ENCODE measurements around the gene PHF21A.

PHF21A gene

GRCh38 chr11:45993531-45994001, 127.7 kb downstream of the PHF21A start:
- Histone ChIP-seq H3K4me1 (ENCODE audit: insufficient read depth, low read length) (no peaks in the 10 kb centered on the region), H3K27ac (ENCODE audit: low read length) (no peak overlapping the region), H4K20me1 (ENCODE audit: insufficient read depth, low read length) (peaks cover 6% of the 10 kb centered on the region; the same call in 1 of the 2 replicates), H3K4me2 (ENCODE audit: insufficient read depth, low read length) (no peak overlapping the region), H3K79me2 (ENCODE audit: insufficient read depth, low read length) (no peaks in the 10 kb centered on the region; the same call in 1 of the 2 replicates), H3K4me3 (ENCODE audit: low read depth in 1 of 2, low read length in 2 of 2) (no peak overlapping the region), H3K9ac (ENCODE audit: low read depth, low read length) (no peak overlapping the region), H3K27me3 (ENCODE audit: insufficient read depth, low read length, poor library complexity) (no peaks in the 10 kb centered on the region), H3K9me3 (ENCODE audit: insufficient read depth, low read length, severe bottlenecking) (no peaks in the 10 kb centered on the region), H2AFZ (ENCODE audit: low read depth, low read length) (no peak overlapping the region), H3K36me3 (ENCODE audit: insufficient read depth, low read length) (no peaks in the 10 kb centered on the region)
- DNase-seq: no peak
- no peak for TF ChIP-seq EZH2 (IDR thresholded peaks at IDR 0.05; ENCODE audit: borderline replicate concordance, low read depth, low read length, severe bottlenecking)
- TF ChIP-seq, protein P1, sequence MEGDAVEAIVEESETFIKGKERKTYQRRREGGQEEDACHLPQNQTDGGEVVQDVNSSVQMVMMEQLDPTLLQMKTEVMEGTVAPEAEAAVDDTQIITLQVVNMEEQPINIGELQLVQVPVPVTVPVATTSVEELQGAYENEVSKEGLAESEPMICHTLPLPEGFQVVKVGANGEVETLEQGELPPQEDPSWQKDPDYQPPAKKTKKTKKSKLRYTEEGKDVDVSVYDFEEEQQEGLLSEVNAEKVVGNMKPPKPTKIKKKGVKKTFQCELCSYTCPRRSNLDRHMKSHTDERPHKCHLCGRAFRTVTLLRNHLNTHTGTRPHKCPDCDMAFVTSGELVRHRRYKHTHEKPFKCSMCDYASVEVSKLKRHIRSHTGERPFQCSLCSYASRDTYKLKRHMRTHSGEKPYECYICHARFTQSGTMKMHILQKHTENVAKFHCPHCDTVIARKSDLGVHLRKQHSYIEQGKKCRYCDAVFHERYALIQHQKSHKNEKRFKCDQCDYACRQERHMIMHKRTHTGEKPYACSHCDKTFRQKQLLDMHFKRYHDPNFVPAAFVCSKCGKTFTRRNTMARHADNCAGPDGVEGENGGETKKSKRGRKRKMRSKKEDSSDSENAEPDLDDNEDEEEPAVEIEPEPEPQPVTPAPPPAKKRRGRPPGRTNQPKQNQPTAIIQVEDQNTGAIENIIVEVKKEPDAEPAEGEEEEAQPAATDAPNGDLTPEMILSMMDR (IDR thresholded peaks at IDR 0.05; ENCODE audit: borderline replicate concordance, extremely low read depth, low read length, poor library complexity, severe bottlenecking): no peak
- ATAC-seq (ENCODE audit: insufficient read depth, low read depth): no peak

DNA sequence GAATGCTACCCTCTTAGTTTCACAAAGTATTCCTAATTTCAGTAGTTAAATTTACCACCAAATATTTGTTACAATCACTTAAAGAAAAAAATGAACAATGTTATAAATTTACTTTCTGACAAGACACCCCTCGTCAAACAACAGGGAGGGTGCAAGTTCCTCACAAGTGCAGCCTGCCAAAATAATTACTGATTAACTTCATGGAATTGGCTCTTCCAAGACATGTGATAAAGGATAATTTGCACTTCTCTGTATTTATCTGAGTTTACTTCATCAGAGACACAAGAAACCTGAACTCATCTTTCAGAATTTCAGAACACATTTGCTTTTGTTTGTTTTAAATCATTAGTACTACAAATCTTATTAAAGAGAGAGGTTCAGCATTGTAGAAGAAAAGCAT, 132.3 kb downstream of the PHF21A start:
- no peaks in the 10 kb centered on the region for H3K4me1 ChIP-seq (ENCODE audit: insufficient read depth, low read length)
- TF ChIP-seq, protein P1 (IDR thresholded peaks at IDR 0.05; ENCODE audit: borderline replicate concordance, extremely low read depth, low read length, poor library complexity, severe bottlenecking): no peak
- TF ChIP-seq EZH2 (IDR thresholded peaks at IDR 0.05; ENCODE audit: borderline replicate concordance, low read depth, low read length, severe bottlenecking): no peak
- H3K9me3 ChIP-seq (ENCODE audit: insufficient read depth, low read length, severe bottlenecking): no peaks in the 10 kb centered on the region
- H2AFZ ChIP-seq (ENCODE audit: low read depth, low read length): no peak overlapping the region
- no peaks in the 10 kb centered on the region for H3K27me3 ChIP-seq (ENCODE audit: insufficient read depth, low read length, poor library complexity)
- H3K4me3 ChIP-seq (ENCODE audit: low read depth in 1 of 2, low read length in 2 of 2): no peak overlapping the region
- H3K27ac ChIP-seq (ENCODE audit: low read length): no peak overlapping the region
- H4K20me1 ChIP-seq (ENCODE audit: insufficient read depth, low read length): peaks cover 5% of the 10 kb centered on the region
- H3K79me2 ChIP-seq (ENCODE audit: insufficient read depth, low read length): no peaks in the 10 kb centered on the region; the same call in 1 of the 2 replicates
- no peak for ATAC-seq (ENCODE audit: insufficient read depth, low read depth)
- no peaks in the 10 kb centered on the region for H3K36me3 ChIP-seq (ENCODE audit: insufficient read depth, low read length)
- no peak for DNase-seq
- no peak overlapping the region for H3K4me2 ChIP-seq (ENCODE audit: insufficient read depth, low read length)
- no peak overlapping the region for H3K9ac ChIP-seq (ENCODE audit: low read depth, low read length)

GRCh38 chr11:45985212-45985611, 136.0 kb downstream of the PHF21A start:
- H3K4me3 ChIP-seq (ENCODE audit: low read depth in 1 of 2, low read length in 2 of 2): no peak overlapping the region
- no peak overlapping the region for H2AFZ ChIP-seq (ENCODE audit: low read depth, low read length)
- H3K79me2 ChIP-seq (ENCODE audit: insufficient read depth, low read length): peaks cover 6% of the 10 kb centered on the region; the same call in 1 of the 2 replicates
- DNase-seq: no peak
- no peaks in the 10 kb centered on the region for H3K9me3 ChIP-seq (ENCODE audit: insufficient read depth, low read length, severe bottlenecking)
- peaks cover 9% of the 10 kb centered on the region for H4K20me1 ChIP-seq (ENCODE audit: insufficient read depth, low read length)
- no peak overlapping the region for H3K9ac ChIP-seq (ENCODE audit: low read depth, low read length)
- H3K27ac ChIP-seq (ENCODE audit: low read length): no peak overlapping the region
- no peak overlapping the region for H3K4me2 ChIP-seq (ENCODE audit: insufficient read depth, low read length)
- H3K4me1 ChIP-seq (ENCODE audit: insufficient read depth, low read length): no peaks in the 10 kb centered on the region
- no peaks in the 10 kb centered on the region for H3K36me3 ChIP-seq (ENCODE audit: insufficient read depth, low read length)
- TF ChIP-seq EZH2 (IDR thresholded peaks at IDR 0.05; ENCODE audit: borderline replicate concordance, low read depth, low read length, severe bottlenecking): no peak
- TF ChIP-seq, protein P1 (IDR thresholded peaks at IDR 0.05; ENCODE audit: borderline replicate concordance, extremely low read depth, low read length, poor library complexity, severe bottlenecking): no peak
- ATAC-seq (ENCODE audit: insufficient read depth, low read depth): no peak
- no peaks in the 10 kb centered on the region for H3K27me3 ChIP-seq (ENCODE audit: insufficient read depth, low read length, poor library complexity)

Measured in DND-41 (cell line).